Measurements from ENCODE around the gene GLUL.

- TF ChIP-seq POLR2A (IDR thresholded peaks at IDR 0.05) (no peak), CTCF (IDR thresholded peaks at IDR 0.05) (no peak)
Measured at GRCh38 chr1:182357913-182358312, 33.7 kb downstream of the GLUL start.
